ENCODE results near the gene DOP1A.
A peak's percentile ranks its signal among the peaks of the same experiment; 100 is the strongest.

The DOP1A gene

GRCh38 chr6:83067448-83068439, at the start of gene DOP1A:
Gene DOP1A, plus strand, starts transcription at chr6:83067671. Its CDS starts 29,307 bp downstream, at chr6:83096978.
- DNase-seq, result peak; percentile 93

- DNase-seq, result no peak
These were observed 47.7 kb upstream of the DOP1A start for GRCh38 chr6:83019741-83020140.

GRCh38 chr6:83031689-83032088, 35.8 kb upstream of the DOP1A start:
- no peak for DNase-seq

GRCh38 chr6:83038246-83038645, 29.2 kb upstream of the DOP1A start:
- no peak for DNase-seq

GRCh38 chr6:83042467-83043053, 24.9 kb upstream of the DOP1A start:
- DNase-seq, result no peak

GRCh38 chr6:83044091-83044768, 23.2 kb upstream of the DOP1A start:
- DNase-seq, result no peak

- DNase-seq, result peak; percentile 25
These were observed 20.3 kb upstream of the DOP1A start for GRCh38 chr6:83047065-83047754.

- DNase-seq, result no peak
These were observed 15.9 kb upstream of the DOP1A start for GRCh38 chr6:83051377-83052172.

- DNase-seq, result no peak
These were observed 13.8 kb upstream of the DOP1A start for GRCh38 chr6:83053678-83054077.

- DNase-seq, result peak; percentile 25
These were observed 12.0 kb upstream of the DOP1A start for GRCh38 chr6:83055366-83055964.

- DNase-seq, result peak; percentile 14
These were observed 9.7 kb upstream of the DOP1A start for GRCh38 chr6:83057705-83058321.

- no peak for DNase-seq
These were observed 6.3 kb upstream of the DOP1A start for GRCh38 chr6:83061190-83061589.

- no peak for DNase-seq
These were observed 5.2 kb upstream of the DOP1A start for GRCh38 chr6:83062225-83062624.

GRCh38 chr6:83065511-83066192, 1.8 kb upstream of the DOP1A start, which contains the start of gene UBE3D:
Gene UBE3D, minus strand, starts transcription at chr6:83065841. Its CDS starts 123 bp downstream, at chr6:83065718.
- DNase-seq, result peak; percentile 68

- no peak for DNase-seq
These were observed 1.1 kb downstream of the DOP1A start for GRCh38 chr6:83068616-83069015.

GRCh38 chr6:83069633-83070032, 2.2 kb downstream of the DOP1A start:
- no peak for DNase-seq

- DNase-seq, result no peak
These were observed 3.6 kb downstream of the DOP1A start for GRCh38 chr6:83071023-83071422.

- no peak for DNase-seq
These were observed 4.2 kb downstream of the DOP1A start for GRCh38 chr6:83071707-83072106.

- no peak for DNase-seq
These were observed 5.3 kb downstream of the DOP1A start for GRCh38 chr6:83072726-83073125.

GRCh38 chr6:83073615-83074014, 6.1 kb downstream of the DOP1A start:
- DNase-seq, result no peak

All from DMS79 treated with DMSO at 0.1 percent for 48 hours (cell line).